GM12872 (cell line): ENCODE results near the gene KATNB1.

Source experiments
- TF ChIP-seq, protein P1 (sequence below): IDR thresholded peaks from 3 replicates; pipeline ENCODE4 v1.5.1; 2011; ENCODE audit warnings: low read depth, mild to moderate bottlenecking, low read length, moderate library complexity; ENCODE audit not compliant: insufficient read depth

The KATNB1 gene

DNA sequence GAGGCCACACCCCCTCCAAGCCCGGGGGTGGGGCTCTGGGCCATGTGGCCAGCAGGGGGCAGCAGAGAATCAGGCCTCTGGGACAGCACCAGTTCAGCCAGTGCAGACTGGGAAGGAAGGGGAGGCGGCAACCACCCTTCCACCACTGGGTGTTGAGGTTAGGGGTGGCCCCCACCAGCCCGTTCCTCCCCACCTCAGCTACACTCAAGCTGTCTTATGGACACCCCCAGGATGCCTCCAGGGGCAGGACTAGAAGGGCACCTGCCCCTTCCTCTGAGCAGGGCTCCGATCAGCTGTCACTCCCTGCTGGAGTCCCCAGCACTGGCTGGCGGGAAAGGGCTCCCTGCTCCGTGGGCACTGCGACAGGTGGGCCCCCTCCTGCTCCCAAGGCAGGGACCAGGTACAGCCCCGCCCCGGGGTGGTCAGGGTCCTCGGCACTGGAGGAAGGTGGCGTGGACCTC lies 21.8 kb downstream of the KATNB1 start:
- TF ChIP-seq, protein P1, sequence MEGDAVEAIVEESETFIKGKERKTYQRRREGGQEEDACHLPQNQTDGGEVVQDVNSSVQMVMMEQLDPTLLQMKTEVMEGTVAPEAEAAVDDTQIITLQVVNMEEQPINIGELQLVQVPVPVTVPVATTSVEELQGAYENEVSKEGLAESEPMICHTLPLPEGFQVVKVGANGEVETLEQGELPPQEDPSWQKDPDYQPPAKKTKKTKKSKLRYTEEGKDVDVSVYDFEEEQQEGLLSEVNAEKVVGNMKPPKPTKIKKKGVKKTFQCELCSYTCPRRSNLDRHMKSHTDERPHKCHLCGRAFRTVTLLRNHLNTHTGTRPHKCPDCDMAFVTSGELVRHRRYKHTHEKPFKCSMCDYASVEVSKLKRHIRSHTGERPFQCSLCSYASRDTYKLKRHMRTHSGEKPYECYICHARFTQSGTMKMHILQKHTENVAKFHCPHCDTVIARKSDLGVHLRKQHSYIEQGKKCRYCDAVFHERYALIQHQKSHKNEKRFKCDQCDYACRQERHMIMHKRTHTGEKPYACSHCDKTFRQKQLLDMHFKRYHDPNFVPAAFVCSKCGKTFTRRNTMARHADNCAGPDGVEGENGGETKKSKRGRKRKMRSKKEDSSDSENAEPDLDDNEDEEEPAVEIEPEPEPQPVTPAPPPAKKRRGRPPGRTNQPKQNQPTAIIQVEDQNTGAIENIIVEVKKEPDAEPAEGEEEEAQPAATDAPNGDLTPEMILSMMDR = peak; percentile 92

- TF ChIP-seq, protein P1 = no peak
Measured at GRCh38 chr16:57757883-57758282, 22.3 kb downstream of the KATNB1 start.

DNA sequence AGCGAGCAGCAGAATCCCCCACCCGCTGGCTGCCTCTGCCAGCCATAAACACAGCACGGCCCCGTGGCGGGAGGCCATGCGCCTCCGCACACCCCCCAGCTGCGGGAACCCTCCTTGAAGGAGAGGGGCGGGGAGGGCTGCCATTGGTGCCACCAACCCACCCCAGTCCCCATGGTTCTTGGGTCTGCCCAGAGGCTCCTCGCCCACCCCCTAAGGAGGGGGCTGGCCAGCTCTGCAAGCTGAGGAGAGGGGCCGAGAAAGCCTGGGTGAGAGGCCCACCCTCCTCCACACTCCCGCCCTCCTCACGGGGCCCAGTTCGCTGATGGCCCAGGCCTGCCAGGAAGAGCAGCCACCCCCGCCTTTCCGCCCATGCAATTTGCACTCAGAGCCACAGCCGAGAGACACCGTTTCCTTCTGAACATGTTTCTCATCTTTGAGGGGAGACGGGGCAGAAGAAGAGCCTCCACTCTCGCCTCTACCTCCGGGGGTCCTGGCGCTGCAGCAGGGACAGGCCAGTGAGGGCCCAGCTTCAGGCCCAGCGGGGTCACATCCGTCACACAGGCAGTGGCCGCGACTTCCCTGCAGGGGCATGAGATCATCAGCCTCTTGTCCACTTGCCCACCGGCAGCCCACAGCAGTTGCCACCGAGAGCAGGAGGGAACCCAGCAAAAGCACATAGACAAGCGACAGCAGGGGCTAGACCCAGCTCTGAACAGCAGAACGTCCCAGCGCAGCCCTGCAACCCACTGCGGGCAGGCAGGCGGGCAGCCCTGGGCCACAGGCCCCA lies 23.0 kb downstream of the KATNB1 start:
- TF ChIP-seq, protein P1 = no peak

GRCh38 chr16:57759131-57759530 lies 23.6 kb downstream of the KATNB1 start:
- TF ChIP-seq, protein P1 = no peak

GRCh38 chr16:57759541-57760356 lies 24.2 kb downstream of the KATNB1 start:
- TF ChIP-seq, protein P1 = no peak

GRCh38 chr16:57760357-57761160 lies 25.0 kb downstream of the KATNB1 start:
- TF ChIP-seq, protein P1 = no peak

GRCh38 chr16:57761301-57761700 lies 25.7 kb downstream of the KATNB1 start:
- TF ChIP-seq, protein P1 = no peak
